Right ventricle myocardium superior (tissue), 1 donor: ENCODE results near the gene RGS1. TPM values are rescaled to one million over a fixed set of nuclear protein-coding genes. Genes with fewer than 3 reads are reported as not detected.

ENCODE experiments used
- ATAC-seq: fragments of 200-7000 bp; cut with Tn5 transposase; one replicate; pipeline ENCODE4 v1.9.1; 2020; ENCODE audit warnings: mild to moderate bottlenecking; ENCODE audit not compliant: poor library complexity
- DNase-seq: peaks from one replicate; pipeline ENCODE4 v3.0.0-alpha.2; 2020
- intact Hi-C: fragments of 100-400 bp; cut with DNase I; formaldehyde crosslinking; loops from one replicate; pipeline ENCODE4 v1.11.2; 2022
- total RNA-seq: library from RNA; stranded (reverse); fragmentation: NEBNext Ultra II Directional; extraction: Animal tissue kit (Norgen Biotek cat#: 25700); gene quantifications from one replicate; pipeline ENCODE4 v1.2.1, GENCODE V29; 2021
- donor health status: DM: no; HTN: yes; CAD: no; lungs with severe emphysema.

Gene RGS1
- total RNA-seq, 1 donor from 2014 or later, result 0.65 TPM

- DNase-seq, result no peak
- no peak for ATAC-seq
- intact Hi-C loops, result no loop called here
These were observed 27.2 kb downstream of the RGS1 start for GRCh38 chr1:192602757-192603156.

GRCh38 chr1:192603218-192603787 is 27.7 kb downstream of the RGS1 start:
- ATAC-seq, result no peak
- intact Hi-C loops, result no loop called here

DNA sequence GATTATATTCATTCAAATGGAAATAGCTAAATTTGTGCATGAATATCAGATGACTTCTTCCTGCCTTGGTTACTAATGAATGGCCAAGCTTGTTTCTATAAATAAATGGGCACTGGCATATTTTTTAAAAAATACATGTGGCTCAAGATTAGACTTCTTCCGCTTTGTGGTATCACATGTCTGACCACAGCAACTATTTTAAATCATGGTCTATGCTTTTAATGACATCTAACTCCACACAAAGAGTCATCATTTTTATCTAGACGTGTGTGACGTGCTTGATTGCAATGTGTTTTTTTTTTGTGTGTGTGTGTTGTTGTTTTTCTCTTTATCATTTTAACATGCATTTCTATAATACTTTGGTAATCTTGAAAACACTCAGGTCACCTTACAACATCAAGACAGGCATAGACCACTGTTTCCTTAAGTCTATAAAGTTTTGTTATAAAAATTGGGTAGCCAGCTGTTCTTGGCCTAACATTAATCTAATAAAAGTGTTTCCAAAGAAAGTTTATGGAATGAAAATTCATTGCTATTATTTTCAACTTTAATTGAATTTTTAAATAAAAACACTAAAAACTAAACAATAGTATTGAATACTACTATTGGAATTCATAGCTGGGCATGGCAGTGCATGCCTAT is 29.5 kb downstream of the RGS1 start:
- peak; percentile 10 for ATAC-seq

More at GRCh38 chr1:192603218-192603787, 27.7 kb downstream of the RGS1 start:
- DNase-seq, result no peak

GRCh38 chr1:192608671-192609070 is 33.1 kb downstream of the RGS1 start:
- intact Hi-C loops, result no loop called here

More for the DNA sequence above, 29.5 kb downstream of the RGS1 start:
- intact Hi-C loops, result no loop called here
- DNase-seq, result no peak

GRCh38 chr1:192609110-192610079 is 33.8 kb downstream of the RGS1 start:
- ATAC-seq, result no peak

More at GRCh38 chr1:192608671-192609070, 33.1 kb downstream of the RGS1 start:
- DNase-seq (no peak), ATAC-seq (no peak)

DNA sequence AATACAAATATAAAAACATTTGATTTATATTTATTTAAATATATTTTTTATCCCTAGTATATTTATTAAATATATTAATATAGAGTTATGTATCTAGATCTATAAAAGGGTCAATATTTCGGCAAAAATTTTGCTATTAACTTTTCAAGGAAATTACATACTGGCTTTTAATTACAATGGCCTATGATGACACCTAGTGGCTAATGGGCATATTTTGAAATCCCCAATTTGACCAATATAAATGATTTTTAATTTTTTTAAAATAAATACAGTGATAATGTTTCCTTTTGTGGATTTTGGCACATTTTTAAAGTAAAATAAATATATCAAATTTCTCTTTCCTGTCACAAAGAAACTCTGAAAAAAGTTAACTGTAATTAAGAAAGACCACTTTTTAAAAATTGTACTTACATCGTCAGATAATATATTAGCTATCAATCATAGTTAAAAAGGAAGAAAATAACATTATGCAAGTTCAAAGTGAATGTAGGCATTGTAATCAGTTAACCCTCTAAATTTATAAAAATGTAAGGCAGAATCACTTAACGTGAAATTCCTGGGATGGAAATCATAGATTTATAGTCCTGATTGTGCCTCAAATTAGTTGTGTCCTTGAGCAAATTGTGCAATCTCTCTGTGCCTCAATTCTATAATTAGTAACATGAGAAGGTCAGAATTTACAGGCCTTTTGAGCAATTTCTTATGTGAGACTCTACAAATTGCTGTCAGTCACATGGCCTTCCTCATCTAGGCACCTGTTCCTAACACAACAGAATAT is 34.7 kb downstream of the RGS1 start:
- no peak for DNase-seq
- no peak for ATAC-seq
- intact Hi-C loops, result loop anchor here (2.0 to 10.0 kb wide), 2 partner anchors 134 to 194 kb away; partner anchors contain the start of gene RGS2

More at GRCh38 chr1:192609110-192610079, 33.8 kb downstream of the RGS1 start:
- peak; percentile 57 for DNase-seq
- intact Hi-C loops, result loop anchor here (2.0 to 10.0 kb wide), 2 partner anchors 133 to 195 kb away; partner anchors contain the start of gene RGS2

GRCh38 chr1:192615055-192615454 is 39.5 kb downstream of the RGS1 start:
- ATAC-seq, result no peak
- DNase-seq, result no peak
- intact Hi-C loops, result loop anchor here (10.0 kb wide), 1 partner anchor 190 kb away; the partner anchor contains the start of gene RGS2

DNA sequence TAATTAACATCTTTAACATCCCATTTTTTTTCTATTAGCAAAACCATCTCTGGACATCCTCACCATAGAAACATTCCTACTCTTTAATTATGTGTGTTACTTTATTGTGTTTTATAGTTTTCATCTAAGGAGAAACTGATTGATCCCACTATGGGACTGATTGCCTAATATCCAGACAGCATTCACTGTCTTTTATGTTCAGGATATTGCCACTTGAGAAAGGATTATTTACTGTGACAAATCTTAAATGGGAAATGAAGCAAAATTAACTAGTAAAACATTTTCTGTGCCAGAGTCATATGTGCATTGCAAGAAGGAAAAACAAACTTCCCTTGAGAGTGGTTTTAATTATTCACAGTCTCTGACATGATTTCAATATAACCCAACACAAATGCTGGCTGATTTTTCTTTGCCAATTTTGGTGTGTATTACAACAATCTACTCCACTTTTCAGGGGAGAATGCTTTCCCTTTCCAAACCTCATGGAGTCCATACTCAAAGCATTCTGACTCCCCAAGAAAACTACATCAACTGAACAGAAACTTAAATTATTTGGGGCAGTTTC is 44.6 kb downstream of the RGS1 start:
- DNase-seq, result no peak
- intact Hi-C loops, result no loop called here
- ATAC-seq, result no peak

GRCh38 chr1:192626366-192627179 is 51.0 kb downstream of the RGS1 start:
- intact Hi-C loops, result no loop called here
- ATAC-seq (peak; percentile 78), DNase-seq (peak; percentile 31)

DNA sequence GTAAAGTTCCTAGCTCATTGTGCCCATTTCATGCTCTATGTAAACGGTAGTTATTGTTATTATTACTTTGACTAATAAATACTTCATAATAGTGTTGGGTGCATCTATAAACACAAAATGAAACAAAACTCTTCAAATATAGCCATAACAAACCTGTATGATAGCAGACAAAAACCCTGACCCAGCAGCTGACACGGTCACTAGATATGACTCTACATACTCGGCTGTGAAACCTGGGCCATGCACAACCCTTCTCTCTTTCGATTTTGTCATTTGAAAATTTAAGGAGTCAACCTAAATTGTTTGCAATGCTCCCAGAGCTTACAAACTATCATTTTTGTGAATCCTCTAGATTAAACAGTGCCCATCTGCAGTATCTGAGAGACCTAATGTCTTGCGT is 52.3 kb downstream of the RGS1 start:
- intact Hi-C loops, result no loop called here
- no peak for ATAC-seq

GRCh38 chr1:192628396-192629057 is 53.0 kb downstream of the RGS1 start:
- ATAC-seq (peak; percentile 68), DNase-seq (no peak)
- intact Hi-C loops, result no loop called here

More for the DNA sequence above, 52.3 kb downstream of the RGS1 start:
- DNase-seq, result no peak

- intact Hi-C loops, result no loop called here
- ATAC-seq, result peak; percentile 81
These were observed 54.0 kb downstream of the RGS1 start for GRCh38 chr1:192629612-192630011.

More at GRCh38 chr1:192629612-192630011, 54.0 kb downstream of the RGS1 start:
- DNase-seq, result no peak

Other genes with a start within 250 kb of the RGS1 start
- gene RGS13, start 60.4 kb downstream of the RGS1 start, total RNA-seq, result 0.30 TPM
- gene RGS2, start 233.3 kb downstream of the RGS1 start, total RNA-seq, result 18.4 TPM